ENCODE measurements around the gene PTBP3.
"Not testable (repeated sequence)": the region's sequence is repeated elsewhere in the genome, so short reads cannot be mapped to it uniquely, and the experiment has no call there.

The PTBP3 gene, protein sequence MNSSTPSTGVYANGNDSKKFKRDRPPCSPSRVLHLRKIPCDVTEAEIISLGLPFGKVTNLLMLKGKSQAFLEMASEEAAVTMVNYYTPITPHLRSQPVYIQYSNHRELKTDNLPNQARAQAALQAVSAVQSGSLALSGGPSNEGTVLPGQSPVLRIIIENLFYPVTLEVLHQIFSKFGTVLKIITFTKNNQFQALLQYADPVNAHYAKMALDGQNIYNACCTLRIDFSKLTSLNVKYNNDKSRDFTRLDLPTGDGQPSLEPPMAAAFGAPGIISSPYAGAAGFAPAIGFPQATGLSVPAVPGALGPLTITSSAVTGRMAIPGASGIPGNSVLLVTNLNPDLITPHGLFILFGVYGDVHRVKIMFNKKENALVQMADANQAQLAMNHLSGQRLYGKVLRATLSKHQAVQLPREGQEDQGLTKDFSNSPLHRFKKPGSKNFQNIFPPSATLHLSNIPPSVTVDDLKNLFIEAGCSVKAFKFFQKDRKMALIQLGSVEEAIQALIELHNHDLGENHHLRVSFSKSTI

DNA sequence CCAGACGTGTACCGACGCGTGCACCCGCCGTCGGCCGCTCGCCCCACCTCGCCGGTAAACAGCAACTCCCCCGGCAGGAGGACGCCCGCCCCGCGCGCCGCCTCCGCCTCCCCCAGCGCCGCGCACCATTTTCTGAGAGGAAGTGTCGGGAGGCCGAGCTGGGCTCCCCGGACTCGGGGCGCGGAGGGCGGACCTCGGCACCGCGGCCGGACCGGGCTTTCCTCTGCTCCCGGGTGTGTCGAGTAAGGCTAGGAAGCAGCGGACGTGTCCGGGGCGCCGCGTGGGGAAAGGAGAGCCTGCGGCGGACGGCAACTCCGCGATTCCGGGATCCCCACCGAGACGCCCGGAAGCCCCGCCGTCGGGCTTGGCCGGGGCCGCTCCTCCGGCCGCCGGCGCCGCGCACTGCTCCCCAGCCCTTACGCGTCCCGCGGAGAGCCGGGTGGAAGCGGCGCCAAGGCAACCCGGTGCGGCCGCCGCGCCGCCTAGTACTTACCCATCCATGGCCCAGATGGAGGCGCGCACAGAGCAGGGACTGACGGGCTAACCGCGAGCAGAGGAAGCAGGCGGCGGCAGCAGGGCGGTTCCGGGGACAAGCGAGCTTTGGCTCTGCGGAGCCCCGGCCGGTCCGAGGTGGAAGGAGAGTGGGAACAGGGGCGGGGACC, at the start of gene PTBP3:
PTBP3 (minus strand) TSS at position 643 of the 662 bp plus-strand sequence. CDS start 35,754 bp downstream, outside the sequence.
- H3K36me3 Mint-ChIP-seq: no peaks in the 10 kb centered on the region
- peak within 1 kb of the TSS; percentile 98 for H3K4me3 Mint-ChIP-seq
- H3K4me1 Mint-ChIP-seq (ENCODE audit: low read depth): peaks cover 44% of the 10 kb centered on the region

DNA sequence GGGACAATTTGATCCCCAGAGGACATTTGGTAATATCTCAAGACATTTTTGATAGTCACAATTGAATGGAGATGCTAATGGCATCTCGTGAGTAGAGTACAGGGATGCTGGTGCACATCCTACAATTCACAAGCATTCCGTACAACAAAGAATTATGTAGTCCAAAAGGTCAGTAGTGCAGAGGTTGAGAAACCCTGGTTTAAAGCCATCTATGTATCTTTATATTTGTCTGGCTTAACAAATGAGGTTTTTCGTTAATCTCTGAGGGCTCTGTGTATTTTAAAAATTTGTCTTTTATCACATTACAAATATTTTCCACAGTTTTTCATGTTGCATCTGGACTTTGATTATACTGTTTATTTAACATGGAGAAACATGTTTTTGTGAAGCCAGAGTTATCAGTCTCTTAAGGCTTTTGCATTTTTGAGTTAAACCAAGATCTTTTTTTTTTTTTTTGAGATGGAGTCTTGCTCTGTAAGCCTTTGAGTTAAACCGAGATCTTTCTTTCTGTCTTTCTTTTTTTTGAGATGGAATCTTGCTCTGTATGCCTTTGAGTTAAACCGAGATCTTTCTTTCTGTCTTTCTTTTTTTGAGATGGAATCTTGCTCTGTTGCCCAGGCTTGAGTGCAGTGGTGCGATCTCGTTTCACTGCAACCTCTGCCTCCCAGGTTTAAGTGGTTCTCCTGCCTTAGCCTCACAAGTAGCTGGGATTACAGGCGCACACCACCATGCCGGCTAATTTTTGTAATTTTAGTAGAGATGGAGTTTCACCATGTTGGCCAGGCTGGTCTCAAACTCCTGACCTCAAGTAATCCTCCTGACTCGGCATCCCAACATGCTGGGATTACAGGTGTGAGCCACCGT, 49.3 kb upstream of the PTBP3 start:
- Mint-ChIP-seq H3K4me1 (ENCODE audit: low read depth) (peaks cover 38% of the 10 kb centered on the region), H3K27ac (no peak overlapping the region), H3K27me3 (no peaks in the 10 kb centered on the region), H3K4me3 (no peak overlapping the region), H3K9me3 (ENCODE audit: low read depth) (no peaks in the 10 kb centered on the region), H3K36me3 (peaks cover 6% of the 10 kb centered on the region)

More for the DNA sequence above, at the start of gene PTBP3:
- Mint-ChIP-seq H3K9me3 (ENCODE audit: low read depth) (no peaks in the 10 kb centered on the region), H3K27ac (peak within 1 kb of the TSS; percentile 97), H3K27me3 (no peaks in the 10 kb centered on the region)

DNA sequence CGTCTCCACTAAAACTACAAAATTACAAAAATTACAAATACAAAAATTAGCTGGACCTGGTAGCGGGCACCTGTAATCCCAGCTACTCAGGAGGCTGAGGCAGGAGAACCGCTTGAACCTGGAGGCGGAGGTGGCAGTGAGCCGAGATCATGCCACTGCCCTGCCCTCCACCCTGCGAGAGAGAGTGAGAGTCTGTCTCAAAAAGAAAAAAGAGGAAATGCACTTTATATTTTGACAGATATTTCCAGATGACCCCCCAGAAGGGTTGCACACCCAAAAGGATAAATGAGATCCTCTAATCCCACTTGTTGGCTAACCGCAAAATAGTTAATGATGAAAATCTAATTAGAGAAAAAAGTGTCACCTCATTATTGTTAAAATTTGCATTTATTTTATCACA, 48.6 kb upstream of the PTBP3 start:
- no peak overlapping the region for H3K4me3 Mint-ChIP-seq
- no peaks in the 10 kb centered on the region for H3K27me3 Mint-ChIP-seq
- peaks cover 3% of the 10 kb centered on the region for H3K36me3 Mint-ChIP-seq
- no peaks in the 10 kb centered on the region for H3K9me3 Mint-ChIP-seq (ENCODE audit: low read depth)
- peaks cover 45% of the 10 kb centered on the region for H3K4me1 Mint-ChIP-seq (ENCODE audit: low read depth)
- no peak overlapping the region for H3K27ac Mint-ChIP-seq

DNA sequence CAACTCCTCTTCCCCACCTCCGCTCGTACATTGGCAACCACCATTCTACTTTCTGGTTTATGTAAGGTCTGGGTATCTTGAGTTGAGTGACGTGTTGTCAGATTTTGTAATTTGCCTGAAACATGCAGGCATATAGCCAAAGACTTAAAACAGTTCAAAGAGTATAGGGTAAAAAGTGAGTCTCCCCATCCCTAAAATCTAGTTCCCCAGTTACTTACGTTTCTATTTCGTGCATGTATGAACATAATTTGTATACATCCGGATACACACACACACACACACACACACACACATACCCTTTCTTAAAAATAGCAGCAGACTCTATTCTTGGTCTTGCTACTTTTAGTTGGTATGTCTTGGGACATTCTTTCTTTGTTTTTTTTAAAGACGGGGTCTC, 47.4 kb upstream of the PTBP3 start:
- Mint-ChIP-seq H3K9me3 (ENCODE audit: low read depth) (no peaks in the 10 kb centered on the region), H3K27ac (peak overlapping the region; percentile 94), H3K4me1 (ENCODE audit: low read depth) (peaks cover 46% of the 10 kb centered on the region), H3K36me3 (peaks cover 2% of the 10 kb centered on the region), H3K4me3 (peak overlapping the region; percentile 100), H3K27me3 (no peaks in the 10 kb centered on the region)

DNA sequence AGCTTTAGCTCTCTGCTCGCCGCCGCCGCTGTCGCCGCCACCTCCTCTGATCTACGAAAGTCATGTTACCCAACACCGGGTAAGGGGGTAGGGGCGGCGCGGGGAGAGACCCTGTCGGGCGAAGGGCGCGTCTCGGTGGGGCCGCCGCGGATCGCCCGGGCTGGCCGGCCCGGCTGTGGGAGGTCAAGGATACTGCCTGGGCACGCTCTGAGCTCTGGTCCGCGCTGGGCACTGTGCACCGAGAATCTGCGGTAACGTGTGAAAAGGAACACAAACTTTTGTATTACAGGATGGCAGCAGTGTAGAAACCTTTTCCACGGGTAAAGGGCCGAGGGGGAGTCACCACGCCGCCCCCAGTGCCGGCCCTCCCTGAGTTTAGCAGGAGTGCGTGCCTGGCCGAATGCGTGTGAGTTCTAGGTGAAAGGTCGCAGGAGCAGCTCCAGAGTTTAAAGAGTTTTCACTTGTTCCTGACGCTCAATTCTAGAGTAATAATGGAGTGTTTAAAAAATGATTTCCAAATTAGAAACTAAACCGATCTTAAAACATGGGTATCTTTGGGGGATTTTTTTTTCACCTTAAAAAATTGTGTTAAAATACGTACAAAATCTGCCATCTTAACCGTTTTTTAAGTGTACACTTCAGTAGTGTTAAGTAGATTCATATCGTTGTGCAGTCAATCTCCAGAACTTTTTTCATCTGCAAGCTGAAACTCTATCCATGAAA, 46.8 kb upstream of the PTBP3 start, which contains the start of gene HSDL2:
HSDL2 (plus strand) TSS at position 7 of the 723 bp plus-strand sequence; CDS start at position 63, 56 bp downstream.
- Mint-ChIP-seq H3K36me3 (peaks cover 2% of the 10 kb centered on the region), H3K9me3 (ENCODE audit: low read depth) (no peaks in the 10 kb centered on the region), H3K4me1 (ENCODE audit: low read depth) (peaks cover 46% of the 10 kb centered on the region), H3K27me3 (no peaks in the 10 kb centered on the region), H3K27ac (peak within 1 kb of the TSS; percentile 99), H3K4me3 (peak within 1 kb of the TSS; percentile 100)

DNA sequence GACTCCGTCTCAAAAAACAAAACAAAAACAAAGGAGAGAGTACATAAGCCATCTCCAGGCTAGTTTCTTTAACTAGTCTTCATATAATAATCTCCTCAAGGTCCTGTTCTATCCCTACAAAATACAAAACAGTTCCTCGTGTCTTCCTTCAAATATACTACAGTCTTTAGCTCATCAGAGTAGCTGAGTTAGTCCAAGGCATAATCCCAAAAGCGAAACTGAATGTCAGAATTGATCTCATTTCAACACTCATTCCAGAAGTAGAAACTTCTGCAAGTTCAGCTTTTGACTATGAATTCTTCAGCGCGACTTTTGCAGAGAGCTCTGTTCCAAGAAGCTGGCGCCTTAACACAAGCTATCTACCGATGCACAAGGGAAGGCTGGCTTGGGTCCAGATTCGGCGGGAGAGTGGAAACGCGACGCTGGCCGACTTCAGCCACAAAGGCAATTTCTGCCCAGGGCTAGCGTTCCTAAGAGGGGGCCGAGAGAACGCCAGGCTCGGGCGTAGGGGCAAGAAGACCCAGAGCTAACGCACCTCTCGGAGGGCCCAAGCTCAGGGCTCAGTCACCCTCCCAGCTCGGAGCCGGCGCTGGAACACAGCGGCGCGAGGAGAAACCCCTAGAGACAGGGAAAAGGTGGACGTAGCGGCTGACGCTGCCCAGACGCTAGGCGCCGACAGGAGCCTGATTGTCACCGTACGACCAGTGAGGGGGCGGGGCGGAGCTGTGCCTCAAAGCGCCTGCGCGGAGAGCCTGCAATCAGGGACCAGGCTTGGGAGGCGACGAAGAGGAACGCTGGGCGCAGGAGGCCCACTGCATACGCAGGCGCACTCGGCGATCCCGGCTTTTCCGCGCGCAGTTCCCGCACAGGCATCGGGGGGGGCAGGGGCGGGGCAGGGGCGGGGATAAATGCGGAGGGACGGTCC, 46.0 kb upstream of the PTBP3 start:
- no peaks in the 10 kb centered on the region for H3K27me3 Mint-ChIP-seq
- peaks cover 8% of the 10 kb centered on the region for H3K36me3 Mint-ChIP-seq
- peaks cover 46% of the 10 kb centered on the region for H3K4me1 Mint-ChIP-seq (ENCODE audit: low read depth)
- no peaks in the 10 kb centered on the region for H3K9me3 Mint-ChIP-seq (ENCODE audit: low read depth)
- peak overlapping the region; percentile 99 for H3K27ac Mint-ChIP-seq
- H3K4me3 Mint-ChIP-seq: peak overlapping the region; percentile 100

DNA sequence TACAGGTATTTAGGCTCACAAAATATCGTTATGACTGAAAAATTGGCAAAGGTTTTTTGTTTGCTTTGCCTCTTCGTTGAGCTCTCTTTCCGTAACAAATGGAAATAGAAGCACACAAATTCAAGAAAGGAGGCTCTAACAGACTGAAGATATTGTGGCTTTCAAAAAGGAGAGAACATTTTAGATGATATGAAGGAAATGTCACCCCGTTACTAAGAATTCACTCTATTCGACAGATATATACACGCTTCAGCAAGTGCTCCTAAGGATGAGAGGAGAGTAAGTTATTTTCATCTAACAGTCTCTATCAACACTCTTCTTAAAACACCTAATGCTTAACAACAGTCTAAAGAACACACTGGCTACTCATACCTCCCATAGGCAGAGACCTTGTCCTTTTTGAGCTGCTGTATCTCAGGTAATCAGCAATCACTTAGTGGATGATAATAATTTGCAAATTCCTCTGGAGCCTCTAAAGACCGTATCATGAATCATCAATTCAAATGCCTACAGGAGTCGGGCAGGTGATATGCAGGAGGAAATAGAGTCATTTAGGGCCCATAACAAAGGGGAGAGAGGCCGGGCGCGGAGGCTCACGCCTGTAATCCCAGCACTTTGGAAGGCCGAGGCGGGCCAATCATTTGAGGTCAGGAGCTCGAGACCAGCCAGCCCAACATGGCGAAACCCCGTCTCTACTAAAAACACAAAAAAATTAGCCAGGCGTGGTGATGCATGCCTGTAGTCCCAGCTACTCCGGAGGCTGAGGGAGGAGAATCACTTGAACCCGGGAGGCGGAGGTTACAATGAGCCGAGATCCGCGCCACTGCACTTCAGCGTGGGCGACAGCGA, 45.1 kb upstream of the PTBP3 start:
- Mint-ChIP-seq H3K27me3 (no peaks in the 10 kb centered on the region), H3K4me1 (ENCODE audit: low read depth) (peaks cover 44% of the 10 kb centered on the region), H3K4me3 (peak overlapping the region; percentile 100), H3K27ac (peak overlapping the region; percentile 99), H3K36me3 (peaks cover 8% of the 10 kb centered on the region), H3K9me3 (ENCODE audit: low read depth) (peaks cover 2% of the 10 kb centered on the region)

DNA sequence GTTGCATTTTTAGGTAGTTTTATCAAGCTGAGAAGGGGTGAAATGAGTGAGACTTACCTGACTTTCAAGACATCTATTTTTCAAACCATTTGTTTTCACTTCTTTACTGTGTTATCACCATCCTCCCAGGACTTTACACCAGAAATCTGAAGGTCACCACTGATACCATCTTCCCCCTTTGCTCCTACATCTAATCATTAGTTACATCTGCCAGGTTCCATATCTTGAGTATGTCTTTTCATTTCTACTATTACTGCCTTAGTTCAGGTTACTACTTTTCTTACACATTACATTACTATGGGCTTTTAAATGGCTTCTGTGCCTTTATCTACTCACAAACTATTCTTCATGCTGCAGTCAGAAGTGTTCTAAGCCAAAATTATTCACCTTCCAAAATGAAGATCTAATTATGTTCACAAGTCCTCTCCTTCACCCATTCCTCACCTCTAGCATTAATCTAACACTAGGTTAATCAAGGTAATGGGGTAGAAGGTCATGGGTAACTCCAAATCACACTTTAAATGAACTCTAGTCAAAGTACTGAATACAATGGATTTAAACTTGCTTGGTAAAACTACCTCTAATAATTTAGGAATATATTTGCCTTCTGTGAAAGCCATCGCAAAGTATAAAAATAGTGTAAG, 44.4 kb upstream of the PTBP3 start:
- H3K27me3 Mint-ChIP-seq: no peaks in the 10 kb centered on the region
- H3K4me1 Mint-ChIP-seq (ENCODE audit: low read depth): peaks cover 43% of the 10 kb centered on the region
- H3K36me3 Mint-ChIP-seq: peaks cover 11% of the 10 kb centered on the region
- H3K9me3 Mint-ChIP-seq (ENCODE audit: low read depth): peaks cover 4% of the 10 kb centered on the region
- no peak overlapping the region for H3K27ac Mint-ChIP-seq
- peak overlapping the region; percentile 100 for H3K4me3 Mint-ChIP-seq

DNA sequence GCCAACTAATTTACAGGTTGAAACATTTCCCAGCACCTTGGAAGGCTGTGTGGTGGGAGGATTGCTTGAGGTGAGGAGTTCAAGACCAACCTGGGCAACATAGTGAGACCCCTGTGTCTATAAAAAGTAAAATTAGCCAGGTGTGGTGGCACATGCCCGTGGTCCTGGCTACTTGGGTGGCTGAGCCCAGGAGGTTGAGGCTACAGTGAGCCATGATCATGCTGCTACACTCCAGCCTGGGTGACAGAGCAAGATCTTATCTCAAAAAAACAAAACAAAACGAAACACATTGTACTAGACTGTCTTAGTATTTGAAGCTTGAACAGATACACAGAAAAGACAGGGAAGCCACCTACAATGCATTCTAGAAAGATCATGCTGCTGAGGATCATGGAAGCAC, 43.7 kb upstream of the PTBP3 start:
- Mint-ChIP-seq H3K27ac (no peak overlapping the region), H3K27me3 (no peaks in the 10 kb centered on the region), H3K36me3 (peaks cover 14% of the 10 kb centered on the region), H3K9me3 (ENCODE audit: low read depth) (peaks cover 4% of the 10 kb centered on the region), H3K4me3 (peak overlapping the region; percentile 100), H3K4me1 (ENCODE audit: low read depth) (peaks cover 37% of the 10 kb centered on the region)

DNA sequence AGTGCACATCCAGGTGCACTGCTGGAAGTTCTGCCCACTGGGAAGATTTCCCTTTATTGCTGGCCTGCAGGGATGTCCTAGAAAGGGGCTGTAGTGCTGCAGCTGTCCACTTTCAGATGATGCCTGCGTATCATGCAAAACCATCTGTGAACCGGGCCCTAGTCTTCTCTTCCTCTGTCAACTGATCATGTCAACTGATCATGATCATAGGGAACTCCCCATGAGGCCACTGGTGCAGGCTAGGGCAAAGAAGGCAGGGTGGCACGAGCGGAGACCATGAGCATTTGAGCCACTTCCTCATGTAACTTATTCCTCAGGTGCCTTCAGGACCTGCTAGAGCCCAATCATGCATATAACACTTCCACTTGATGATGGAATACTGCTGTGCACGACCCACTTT, 41.9 kb upstream of the PTBP3 start:
- no peak overlapping the region for H3K4me3 Mint-ChIP-seq
- H3K36me3 Mint-ChIP-seq: peaks cover 14% of the 10 kb centered on the region
- H3K9me3 Mint-ChIP-seq (ENCODE audit: low read depth): peaks cover 4% of the 10 kb centered on the region
- H3K27me3 Mint-ChIP-seq: no peaks in the 10 kb centered on the region
- no peak overlapping the region for H3K27ac Mint-ChIP-seq
- peaks cover 24% of the 10 kb centered on the region for H3K4me1 Mint-ChIP-seq (ENCODE audit: low read depth)

DNA sequence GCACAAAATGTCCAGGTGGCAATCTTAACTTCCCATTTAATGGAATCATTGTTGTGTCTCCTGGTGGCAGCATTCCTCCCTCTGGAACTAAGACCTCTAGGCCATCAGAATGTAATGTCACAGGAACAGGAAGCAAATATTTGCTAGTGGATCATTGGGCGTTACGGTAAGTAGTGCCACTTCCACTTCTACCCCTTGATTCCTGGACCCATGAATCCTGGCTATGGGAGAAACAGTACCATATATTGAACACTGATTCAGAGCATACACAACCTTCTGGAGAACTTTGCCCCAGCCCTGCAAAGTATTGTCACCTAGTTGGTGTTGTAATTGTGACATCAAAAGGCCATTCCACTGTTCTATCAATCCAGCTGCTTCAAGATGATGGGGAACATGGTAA, 40.8 kb upstream of the PTBP3 start:
- not testable (repeated sequence) for H3K4me3 Mint-ChIP-seq; H3K9me3 Mint-ChIP-seq (ENCODE audit: low read depth); H3K27me3 Mint-ChIP-seq; H3K27ac Mint-ChIP-seq
- peaks cover 24% of the 10 kb centered on the region for H3K4me1 Mint-ChIP-seq (ENCODE audit: low read depth)
- peaks cover 16% of the 10 kb centered on the region for H3K36me3 Mint-ChIP-seq

DNA sequence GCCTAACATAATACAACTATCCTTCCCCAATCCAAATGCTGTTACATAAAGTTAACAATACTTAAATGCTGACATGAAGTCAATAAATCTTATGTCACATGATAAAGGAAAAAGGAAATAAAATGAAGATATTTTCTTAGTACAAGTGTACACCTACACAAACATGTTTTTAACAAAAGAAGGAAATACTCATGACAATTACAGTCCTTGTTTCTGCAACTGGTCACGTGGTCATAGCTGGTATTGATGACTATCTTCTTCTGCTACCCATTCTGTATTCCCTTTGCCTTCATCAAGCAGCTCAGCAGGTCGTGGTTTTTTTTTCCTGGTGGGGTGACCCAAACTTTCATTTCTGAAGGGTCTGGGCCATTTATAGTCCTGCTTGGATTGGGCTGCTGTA, 40.2 kb upstream of the PTBP3 start:
- not testable (repeated sequence) for H3K27ac Mint-ChIP-seq; H3K4me3 Mint-ChIP-seq; H3K27me3 Mint-ChIP-seq; H3K9me3 Mint-ChIP-seq (ENCODE audit: low read depth)
- Mint-ChIP-seq H3K4me1 (ENCODE audit: low read depth) (peaks cover 21% of the 10 kb centered on the region), H3K36me3 (peaks cover 16% of the 10 kb centered on the region)
